ENCODE measurements around the gene ARAP2. TPM values are rescaled to one million over a fixed set of nuclear protein-coding genes. Genes with fewer than 3 reads are reported as not detected.

ARAP2 gene
- total RNA-seq, 1 experiment from 2014 or later: 12.5 TPM

- TF ChIP-seq EZH2 (IDR thresholded peaks at IDR 0.05; ENCODE audit: low read length, unreplicated experiment) (no peak), EZH2phosphoT487 (IDR thresholded peaks at IDR 0.05; ENCODE audit: borderline replicate concordance, low read length) (no peak), CTCF (conservative IDR thresholded peaks at IDR 0.05; ENCODE audit: low read depth, low read length) (no peak)
- POLR2A ChIA-PET (ENCODE audit: unreplicated experiment): no interaction called here
- intact Hi-C loops (cut with micrococcal nuclease): loop anchor here (10.0 kb wide), 1 partner anchor 133 kb away; no protein-coding TSS in a partner anchor
- Histone ChIP-seq H3K36me3 (ENCODE audit: low read depth, low read length) (no peaks in the 10 kb centered on the region), H4K20me1 (ENCODE audit: low read length) (no peaks in the 10 kb centered on the region), H3F3A (ENCODE audit: low read length, unreplicated experiment) (no peaks in the 10 kb centered on the region), H2AFZ (ENCODE audit: low read length) (no peak overlapping the region), H3K4me1 (ENCODE audit: insufficient read depth, low read length) (no peaks in the 10 kb centered on the region), H3K9me3 (ENCODE audit: low read length) (no peaks in the 10 kb centered on the region), H3K4me3 (ENCODE audit: low read length) (no peak overlapping the region), H3K27ac (ENCODE audit: low read length) (no peak overlapping the region), H3K9me2 (replicated peaks; ENCODE audit: low read length) (no peaks in the 10 kb centered on the region), H3K9ac (ENCODE audit: low read length) (no peak overlapping the region), H3K27me3 (ENCODE audit: low read length) (no peaks in the 10 kb centered on the region), H3K79me2 (ENCODE audit: low read length) (no peaks in the 10 kb centered on the region), H3K4me2 (ENCODE audit: low read length) (no peak overlapping the region)
- no peak for DNase-seq
- ATAC-seq: no peak
- CTCF ChIA-PET: no interaction called here
- no TSS peak for BruUV-seq (replicated peaks)
These were observed 203.0 kb downstream of the ARAP2 start for GRCh38 chr4:36041340-36041739.

GRCh38 chr4:36039026-36039425 lies 205.3 kb downstream of the ARAP2 start:
- Histone ChIP-seq H3K4me1 (ENCODE audit: insufficient read depth, low read length) (no peaks in the 10 kb centered on the region), H4K20me1 (ENCODE audit: low read length) (no peaks in the 10 kb centered on the region), H2AFZ (ENCODE audit: low read length) (no peak overlapping the region), H3K27ac (ENCODE audit: low read length) (no peak overlapping the region), H3K27me3 (ENCODE audit: low read length) (no peaks in the 10 kb centered on the region), H3K36me3 (ENCODE audit: low read depth, low read length) (no peaks in the 10 kb centered on the region), H3K9me2 (replicated peaks; ENCODE audit: low read length) (no peaks in the 10 kb centered on the region), H3K79me2 (ENCODE audit: low read length) (no peaks in the 10 kb centered on the region), H3K9me3 (ENCODE audit: low read length) (no peaks in the 10 kb centered on the region), H3K9ac (ENCODE audit: low read length) (no peak overlapping the region), H3K4me2 (ENCODE audit: low read length) (no peak overlapping the region), H3F3A (ENCODE audit: low read length, unreplicated experiment) (no peaks in the 10 kb centered on the region), H3K4me3 (ENCODE audit: low read length) (no peak overlapping the region)
- CTCF ChIA-PET: no interaction called here
- TF ChIP-seq CTCF (conservative IDR thresholded peaks at IDR 0.05; ENCODE audit: low read depth, low read length): no peak
- no peak for TF ChIP-seq EZH2phosphoT487 (IDR thresholded peaks at IDR 0.05; ENCODE audit: borderline replicate concordance, low read length)
- TF ChIP-seq EZH2 (IDR thresholded peaks at IDR 0.05; ENCODE audit: low read length, unreplicated experiment): no peak
- DNase-seq: no peak
- ATAC-seq: peak; percentile 45
- no TSS peak for BruUV-seq (replicated peaks)
- intact Hi-C loops (cut with micrococcal nuclease): no loop called here
- POLR2A ChIA-PET (ENCODE audit: unreplicated experiment): no interaction called here

- H3K27ac ChIP-seq (ENCODE audit: low read length): no peak overlapping the region
- H3K27me3 ChIP-seq (ENCODE audit: low read length): no peaks in the 10 kb centered on the region
- H3K4me3 ChIP-seq (ENCODE audit: low read length): no peak overlapping the region
- ATAC-seq: no peak
- intact Hi-C loops (cut with micrococcal nuclease): no loop called here
- ChIA-PET POLR2A (ENCODE audit: unreplicated experiment) (no interaction called here), CTCF (no interaction called here)
- BruUV-seq (replicated peaks): no TSS peak
- H3K4me2 ChIP-seq (ENCODE audit: low read length): no peak overlapping the region
- no peaks in the 10 kb centered on the region for H3K79me2 ChIP-seq (ENCODE audit: low read length)
- no peak overlapping the region for H2AFZ ChIP-seq (ENCODE audit: low read length)
- no peaks in the 10 kb centered on the region for H3K9me3 ChIP-seq (ENCODE audit: low read length)
- H3K36me3 ChIP-seq (ENCODE audit: low read depth, low read length): no peaks in the 10 kb centered on the region
- no peak overlapping the region for H3K9ac ChIP-seq (ENCODE audit: low read length)
- no peak for DNase-seq
- H3K4me1 ChIP-seq (ENCODE audit: insufficient read depth, low read length): no peaks in the 10 kb centered on the region
- TF ChIP-seq CTCF (conservative IDR thresholded peaks at IDR 0.05; ENCODE audit: low read depth, low read length) (no peak), EZH2phosphoT487 (IDR thresholded peaks at IDR 0.05; ENCODE audit: borderline replicate concordance, low read length) (no peak), EZH2 (IDR thresholded peaks at IDR 0.05; ENCODE audit: low read length, unreplicated experiment) (no peak)
- H3F3A ChIP-seq (ENCODE audit: low read length, unreplicated experiment): no peaks in the 10 kb centered on the region
- no peaks in the 10 kb centered on the region for H4K20me1 ChIP-seq (ENCODE audit: low read length)
- H3K9me2 ChIP-seq (replicated peaks; ENCODE audit: low read length): no peaks in the 10 kb centered on the region
These were observed 205.8 kb downstream of the ARAP2 start for GRCh38 chr4:36038491-36038890.

All from PC-3 (cell line).